T1000 (cell line): ENCODE data around the gene SHFL.

Source experiments
- DNase-seq: peaks from one replicate; lab custom pipeline; 2025; ENCODE audit warnings: mixed read lengths; lab: John Stamatoyannopoulos, UW

SHFL gene

GRCh38 chr19:10109528-10109927 lies 23.4 kb downstream of the SHFL start:
- DNase-seq = no peak

DNA sequence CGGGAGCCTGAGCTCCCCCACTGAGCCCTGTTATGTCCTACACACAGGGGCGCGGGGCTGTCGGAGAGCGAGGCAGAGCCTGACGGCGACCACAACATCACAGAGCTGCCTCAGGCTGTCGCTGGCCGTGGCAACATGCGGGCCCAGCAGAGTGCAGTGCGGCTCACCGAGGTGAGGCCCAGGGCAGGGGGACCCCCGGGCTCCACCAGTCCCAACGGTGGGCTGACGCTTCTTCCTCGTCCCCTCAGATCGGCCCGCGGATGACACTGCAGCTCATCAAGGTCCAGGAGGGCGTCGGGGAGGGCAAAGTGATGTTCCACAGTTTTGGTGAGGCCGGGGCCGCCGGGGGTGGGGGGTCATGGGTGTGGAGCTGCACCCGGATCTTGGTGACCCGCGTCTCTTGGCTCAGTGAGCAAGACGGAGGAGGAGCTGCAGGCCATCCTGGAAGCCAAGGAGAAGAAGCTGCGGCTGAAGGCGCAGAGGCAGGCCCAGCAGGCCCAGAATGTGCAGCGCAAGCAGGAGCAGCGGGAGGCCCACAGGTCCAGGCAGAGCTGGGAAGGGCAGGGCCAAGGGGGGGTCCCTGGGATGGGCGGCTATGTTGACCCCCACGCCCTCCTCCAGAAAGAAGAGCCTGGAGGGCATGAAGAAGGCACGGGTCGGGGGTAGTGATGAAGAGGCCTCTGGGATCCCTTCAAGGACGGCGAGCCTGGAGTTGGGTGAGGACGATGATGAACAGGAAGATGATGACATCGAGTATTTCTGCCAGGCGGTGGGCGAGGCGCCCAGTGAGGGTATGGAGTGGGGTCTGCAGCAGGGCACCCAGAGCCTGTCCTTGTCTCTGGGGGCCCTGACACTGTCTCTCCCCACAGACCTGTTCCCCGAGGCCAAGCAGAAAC lies 24.2 kb downstream of the SHFL start:
- DNase-seq = no peak

GRCh38 chr19:10110972-10111317 lies 24.8 kb downstream of the SHFL start:
- no peak for DNase-seq

DNA sequence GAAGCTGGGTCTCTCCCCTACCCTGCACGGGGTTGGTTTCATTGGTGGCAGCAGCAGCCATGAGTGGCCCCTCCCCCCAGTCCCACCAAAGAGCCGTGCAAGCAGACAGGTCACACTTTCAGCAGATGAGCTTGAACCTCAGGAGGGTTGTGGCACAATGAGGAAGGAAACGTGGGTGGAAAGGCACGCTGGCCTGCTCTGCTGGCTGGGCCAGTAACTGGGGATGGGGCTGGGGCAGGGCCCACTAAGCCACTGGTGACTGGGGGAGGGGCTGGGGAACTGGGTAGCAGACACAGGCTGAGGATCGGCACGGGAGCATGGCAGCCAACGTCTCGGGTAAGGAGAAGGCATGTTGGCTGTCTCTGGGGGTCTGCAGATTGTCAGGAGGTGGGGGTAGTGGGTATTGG lies 25.3 kb downstream of the SHFL start, which contains the start of gene P2RY11:
Gene P2RY11 (plus strand): TSS at position 289 of the 407 bp plus-strand sequence. CDS start 29 bp downstream, at position 318.
- no peak for DNase-seq

GRCh38 chr19:10112037-10112761 lies 26.1 kb downstream of the SHFL start:
- no peak for DNase-seq

GRCh38 chr19:10112895-10113591 lies 26.9 kb downstream of the SHFL start:
- no peak for DNase-seq

DNA sequence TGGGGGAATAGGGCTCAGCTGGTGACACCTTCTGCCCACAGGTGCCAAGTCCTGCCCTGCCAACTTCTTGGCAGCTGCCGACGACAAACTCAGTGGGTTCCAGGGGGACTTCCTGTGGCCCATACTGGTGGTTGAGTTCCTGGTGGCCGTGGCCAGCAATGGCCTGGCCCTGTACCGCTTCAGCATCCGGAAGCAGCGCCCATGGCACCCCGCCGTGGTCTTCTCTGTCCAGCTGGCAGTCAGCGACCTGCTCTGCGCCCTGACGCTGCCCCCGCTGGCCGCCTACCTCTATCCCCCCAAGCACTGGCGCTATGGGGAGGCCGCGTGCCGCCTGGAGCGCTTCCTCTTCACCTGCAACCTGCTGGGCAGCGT lies 27.5 kb downstream of the SHFL start:
- no peak for DNase-seq

GRCh38 chr19:10113964-10114650 lies 28.0 kb downstream of the SHFL start:
- no peak for DNase-seq

GRCh38 chr19:10114651-10115391 lies 28.7 kb downstream of the SHFL start:
- no peak for DNase-seq

DNA sequence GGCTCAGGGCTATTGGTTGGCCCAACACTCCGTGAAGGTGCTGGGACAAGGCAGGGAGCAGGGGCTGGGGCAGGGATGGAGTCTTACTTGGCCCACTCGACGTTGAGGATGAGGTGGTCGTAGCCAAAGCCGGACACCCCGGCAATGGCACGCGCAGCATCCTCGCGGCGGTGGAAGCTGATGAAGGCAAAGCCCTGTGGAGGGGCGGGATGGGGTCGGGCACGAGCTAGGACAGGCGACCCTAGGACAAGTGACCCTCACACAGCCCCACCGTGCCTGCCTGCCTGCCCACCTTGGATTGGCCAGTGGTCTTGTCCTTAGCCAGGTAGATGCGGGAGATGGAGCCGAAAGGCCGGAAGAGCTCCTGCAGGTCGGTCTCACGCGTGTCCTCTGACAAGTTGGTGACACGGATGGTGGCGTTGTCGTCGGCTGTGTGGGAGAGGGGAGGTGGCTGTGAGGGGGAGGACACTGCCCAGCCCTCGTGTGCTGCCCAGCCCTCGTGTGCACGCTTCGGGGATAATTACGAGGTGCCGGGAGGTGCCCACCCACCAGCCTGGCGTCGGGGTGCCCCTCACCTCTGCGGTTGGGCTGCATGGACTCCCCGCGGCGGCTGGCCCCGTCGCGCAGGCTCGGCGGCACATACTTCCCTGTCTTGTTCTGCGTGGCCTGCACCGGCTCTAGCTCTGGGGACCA lies 29.4 kb downstream of the SHFL start:
- DNase-seq = no peak

DNA sequence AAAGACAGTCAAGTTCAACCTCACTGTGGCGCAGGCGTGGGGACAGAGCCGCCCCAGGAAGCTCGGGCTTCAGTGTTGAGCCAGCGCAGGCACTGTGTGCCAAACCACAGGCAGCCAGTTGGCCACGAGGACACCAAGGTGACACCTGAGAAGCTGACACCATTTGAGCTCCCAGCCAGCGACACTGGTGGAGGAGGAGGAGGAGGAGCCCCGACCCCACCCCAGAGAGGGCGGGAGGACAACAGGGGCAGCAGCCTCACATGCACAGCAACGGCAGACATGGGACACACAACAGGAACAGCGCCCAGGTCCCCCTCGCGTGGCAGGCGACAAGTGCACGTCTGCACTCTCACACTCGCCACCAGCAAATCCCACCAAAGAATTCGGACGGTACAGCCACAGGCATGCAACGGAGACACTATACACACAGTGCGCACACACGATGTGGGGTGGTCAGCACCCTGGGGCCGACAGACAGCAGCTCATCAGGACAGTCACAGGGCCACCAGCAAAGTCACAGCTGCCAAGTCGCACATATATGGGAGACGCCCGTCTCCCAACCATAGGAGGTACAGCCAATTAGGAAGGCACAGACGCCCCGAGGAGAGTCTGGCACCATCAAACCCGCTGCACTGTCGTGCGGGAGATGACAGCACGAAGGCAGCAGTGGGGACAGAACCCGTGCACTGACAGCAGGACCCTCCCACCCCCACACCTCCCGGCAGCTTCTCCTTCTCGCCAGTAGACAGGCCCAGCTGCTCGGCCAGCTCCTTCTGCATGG lies 30.2 kb downstream of the SHFL start:
- no peak for DNase-seq

DNA sequence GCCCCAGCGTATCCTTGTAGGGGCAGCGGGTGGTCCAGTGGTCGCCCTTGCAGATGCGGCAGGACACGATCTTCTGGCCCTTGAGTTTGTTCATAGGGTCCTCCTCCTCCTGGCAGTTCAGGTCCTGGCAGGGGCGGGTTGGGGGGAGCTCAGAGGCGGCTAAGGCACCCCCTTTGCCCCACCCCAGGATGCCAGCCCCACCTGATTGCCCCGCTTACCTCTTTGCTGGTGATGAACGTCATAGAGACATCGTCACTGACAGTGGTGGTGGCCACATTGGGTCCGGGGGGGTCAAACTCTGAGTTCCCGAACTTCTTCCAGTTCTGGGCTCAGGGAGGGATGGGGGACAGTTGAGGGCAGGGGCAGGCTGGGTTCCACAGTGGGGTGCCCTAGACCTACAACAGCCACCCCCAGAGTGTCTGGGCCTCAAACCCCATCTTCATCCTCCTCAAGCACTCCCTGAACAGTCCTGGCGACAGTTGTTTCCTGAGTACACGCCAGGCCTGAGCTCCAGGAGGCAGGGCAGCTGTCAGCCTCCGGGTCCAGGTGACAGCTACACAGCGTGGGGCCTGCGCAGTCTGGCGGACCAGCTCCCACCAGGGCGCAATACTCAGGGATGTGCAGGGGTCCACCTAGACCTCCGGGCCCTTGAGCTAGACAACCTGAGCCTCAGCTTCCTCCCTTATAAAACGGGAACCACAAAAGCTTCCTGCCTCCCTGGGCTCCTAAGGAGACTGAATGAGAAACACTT lies 30.9 kb downstream of the SHFL start:
- no peak for DNase-seq

GRCh38 chr19:10118960-10119359 lies 32.8 kb downstream of the SHFL start:
- no peak for DNase-seq

GRCh38 chr19:10120538-10121189 lies 34.5 kb downstream of the SHFL start:
- DNase-seq = peak; percentile 55

GRCh38 chr19:10122045-10122444 lies 35.9 kb downstream of the SHFL start:
- DNase-seq = no peak

DNA sequence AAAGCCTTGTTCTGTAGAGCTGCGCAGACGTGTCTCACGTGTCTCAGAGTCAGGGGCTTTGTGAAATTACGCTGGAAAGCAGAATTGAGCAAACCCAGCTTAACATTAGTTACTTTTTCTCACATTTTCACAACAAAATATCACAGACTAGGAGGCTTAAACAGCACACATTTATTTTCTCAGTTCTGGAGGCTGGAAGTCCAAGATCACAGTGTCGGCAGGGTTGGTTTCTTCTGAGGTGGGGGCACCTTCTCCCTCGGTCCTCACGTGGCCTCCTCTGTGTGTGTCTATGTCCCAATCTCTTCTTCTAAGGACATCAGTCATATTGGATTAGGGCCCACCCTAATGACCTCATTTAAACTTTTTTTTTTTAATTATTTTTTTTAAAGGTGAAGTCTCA lies 38.3 kb downstream of the SHFL start:
- no peak for DNase-seq

GRCh38 chr19:10126213-10126639 lies 40.1 kb downstream of the SHFL start:
- no peak for DNase-seq

DNA sequence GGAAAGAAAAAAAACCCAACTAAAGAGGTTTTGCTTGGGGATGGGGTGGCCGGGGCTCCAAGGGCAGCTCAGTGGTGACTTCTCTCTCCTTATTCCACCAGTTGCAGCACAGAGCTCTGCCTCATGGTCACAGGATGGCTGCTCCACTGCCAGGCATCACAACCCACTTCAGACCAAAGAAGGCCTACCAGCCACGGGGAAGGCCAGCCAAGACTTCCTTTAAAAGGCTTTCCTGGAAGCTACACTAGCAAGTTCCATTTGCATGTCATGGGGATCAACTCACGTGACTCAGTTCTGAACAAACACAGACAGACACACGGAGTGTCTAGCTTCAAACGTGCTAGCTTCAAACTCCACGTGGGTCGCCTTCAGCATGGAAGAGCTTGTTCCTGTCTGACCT lies 46.8 kb downstream of the SHFL start:
- no peak for DNase-seq

DNA sequence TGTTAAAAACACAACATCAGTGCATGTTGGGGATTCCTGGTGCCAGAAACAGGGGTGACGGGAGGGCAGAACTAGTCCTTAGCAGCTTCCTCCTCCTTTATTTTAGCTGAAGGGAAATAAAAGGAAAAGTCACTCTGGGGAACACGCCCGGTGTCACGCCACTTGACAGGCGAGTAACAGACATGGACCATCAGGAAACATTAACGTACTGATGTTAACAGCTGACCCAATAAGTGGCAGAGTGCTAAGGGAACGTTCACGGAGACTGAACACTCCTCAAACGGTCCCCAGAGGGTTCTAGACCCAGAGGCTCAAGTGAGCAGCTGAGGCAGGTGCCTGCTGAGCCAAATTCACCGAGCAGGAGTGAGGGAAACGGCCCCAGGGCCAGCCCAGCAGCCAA lies 47.5 kb downstream of the SHFL start:
- DNase-seq = no peak
